GM23248 (cell line): ENCODE measurements around the gene ST6GALNAC3.

Experiments used
- EZH2 ChIP-seq: fragments of 200-600 bp; sonication (generic); IDR thresholded peaks from 2 replicates; pipeline ENCODE4 v1.6.1; 2018; ENCODE audit warnings: antibody characterized with exemption, mild to moderate bottlenecking; ENCODE audit not compliant: insufficient read depth, poor library complexity, severe bottlenecking
- EZH2phosphoT487 ChIP-seq: fragments of 200-600 bp; sonication (generic); IDR thresholded peaks from 2 replicates; pipeline ENCODE4 v1.6.1; 2018; ENCODE audit warnings: antibody characterized with exemption, moderate library complexity, mild to moderate bottlenecking, low read depth; ENCODE audit not compliant: insufficient read depth

DNA sequence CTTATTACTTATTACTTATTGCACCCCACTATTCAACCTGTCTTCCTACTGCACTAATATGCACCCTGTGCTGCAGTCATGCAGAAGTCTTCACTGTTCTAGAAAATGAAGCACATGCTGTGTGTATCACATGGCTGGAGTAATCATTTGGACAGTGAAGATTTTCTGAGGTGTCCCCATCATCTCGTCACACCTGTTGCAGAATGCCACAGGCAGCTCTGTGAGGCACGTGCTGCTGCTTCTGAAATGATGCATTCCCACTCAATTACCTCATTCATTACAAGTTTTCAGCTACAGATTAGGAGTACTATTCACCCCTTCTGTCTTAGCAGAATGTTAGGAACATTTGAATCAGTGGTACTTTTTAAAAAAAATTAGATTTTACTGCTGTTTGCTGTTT is 467.1 kb downstream of the ST6GALNAC3 start:
- no peak for TF ChIP-seq EZH2
- no peak for TF ChIP-seq EZH2phosphoT487
